HepG2 (cell line): ENCODE data around the gene GNG10. TPM values are rescaled to one million over a fixed set of nuclear protein-coding genes. Genes with fewer than 3 reads are reported as not detected.

Experiments used
- CBX2 ChIP-seq, 2 experiments: fragments of 200-600 bp in 1 of 2; sonication (generic); formaldehyde crosslinking in 1 of 2; IDR thresholded peaks; 2 replicates each; pipeline versions ENCODE4 v1.7.0 to v1.8.1; 2018 to 2022; ENCODE audit warnings: low read depth in 2 of 2, low read length in 1 of 2, mild to moderate bottlenecking in 1 of 2, missing genetic modification reagents in 1 of 2
- FOXA3 ChIP-seq: IDR thresholded peaks from 2 replicates; pipeline ENCODE4 v1.6.1; 2016; ENCODE audit warnings: missing genetic modification reagents, missing compliant biosample characterization
- GATAD2A ChIP-seq: IDR thresholded peaks from 2 replicates; pipeline ENCODE4 v1.6.1; 2016
- HDAC2 ChIP-seq: sonication (generic); formaldehyde crosslinking; IDR thresholded peaks from 2 replicates; pipeline ENCODE4 v1.4.0; 2020; ENCODE audit warnings: missing genetic modification reagents
- HNRNPLL ChIP-seq: fragments of 200-400 bp; formaldehyde crosslinking; IDR thresholded peaks from 2 replicates; pipeline ENCODE4 v1.6.1; 2017; ENCODE audit warnings: mild to moderate bottlenecking, low read depth, low read length; ENCODE audit not compliant: poor library complexity, severe bottlenecking
- ISX ChIP-seq: sonication (generic); formaldehyde crosslinking; conservative IDR thresholded peaks from 2 replicates; pipeline ENCODE4 v1.5.0; 2020; ENCODE audit warnings: missing genetic modification reagents
- JUND ChIP-seq: sonication (generic); formaldehyde crosslinking; IDR thresholded peaks from 2 replicates; pipeline ENCODE4 v1.8.0; 2022; ENCODE audit warnings: mild to moderate bottlenecking, missing genetic modification reagents
- MXD1 ChIP-seq: sonication (generic); formaldehyde crosslinking; IDR thresholded peaks from 2 replicates; pipeline ENCODE4 v1.4.0; 2020; ENCODE audit warnings: mild to moderate bottlenecking, missing genetic modification reagents
- NBN ChIP-seq: fragments of 450-650 bp; conservative IDR thresholded peaks from 2 replicates; pipeline ENCODE4 v1.6.1; 2017
- SRF ChIP-seq: IDR thresholded peaks from 2 replicates; pipeline ENCODE4 v1.6.1; 2011; ENCODE audit warnings: mild to moderate bottlenecking, low read depth, low read length, moderate library complexity
- TOE1 ChIP-seq: sonication (generic); formaldehyde crosslinking; IDR thresholded peaks from 2 replicates; pipeline ENCODE4 v1.4.0; 2020; ENCODE audit warnings: mild to moderate bottlenecking, missing genetic modification reagents
- ZBTB20 ChIP-seq: sonication (generic); formaldehyde crosslinking; IDR thresholded peaks from 2 replicates; pipeline ENCODE4 v1.8.1; 2023; ENCODE audit warnings: missing genetic modification reagents, low read depth, mild to moderate bottlenecking, borderline replicate concordance
- ZNF136 ChIP-seq: sonication (generic); formaldehyde crosslinking; IDR thresholded peaks from 2 replicates; pipeline ENCODE4 v1.8.1; 2022; ENCODE audit warnings: low read depth, mild to moderate bottlenecking, moderate library complexity, missing genetic modification reagents
- ZNF205 ChIP-seq: IDR thresholded peaks from 2 replicates; pipeline ENCODE4 v1.6.1; 2018; ENCODE audit warnings: missing biosample characterization, missing genetic modification reagents
- ZNF24 ChIP-seq: fragments of 450-650 bp; IDR thresholded peaks from 2 replicates; pipeline ENCODE4 v1.6.1; 2017; ENCODE audit warnings: antibody characterized with exemption, mild to moderate bottlenecking
- ZNF251 ChIP-seq: sonication (generic); formaldehyde crosslinking; IDR thresholded peaks from 2 replicates; pipeline ENCODE4 v1.9.0; 2021; ENCODE audit warnings: mild to moderate bottlenecking, missing genetic modification reagents
- ZNF431 ChIP-seq: sonication (generic); formaldehyde crosslinking; IDR thresholded peaks from 2 replicates; pipeline ENCODE4 v1.9.0; 2022; ENCODE audit warnings: missing genetic modification reagents, low read depth, mild to moderate bottlenecking, borderline replicate concordance
- ZNF512 ChIP-seq: sonication (generic); formaldehyde crosslinking; IDR thresholded peaks from 2 replicates; pipeline ENCODE4 v1.4.0; 2020; ENCODE audit warnings: mild to moderate bottlenecking, missing genetic modification reagents
- ZNF546 ChIP-seq: sonication (generic); formaldehyde crosslinking; conservative IDR thresholded peaks from 2 replicates; pipeline ENCODE4 v1.8.1; 2023; ENCODE audit warnings: mild to moderate bottlenecking, missing genetic modification reagents
- ZNF710 ChIP-seq: sonication (generic); formaldehyde crosslinking; IDR thresholded peaks from 2 replicates; pipeline ENCODE4 v1.5.0; 2020; ENCODE audit warnings: mild to moderate bottlenecking, missing genetic modification reagents, borderline replicate concordance
- ZNF788 ChIP-seq: sonication (generic); formaldehyde crosslinking; IDR thresholded peaks from 2 replicates; pipeline ENCODE4 v1.5.0; 2020; ENCODE audit warnings: mild to moderate bottlenecking, missing genetic modification reagents, borderline replicate concordance
- polyA plus RNA-seq, 8 experiments: library from polyadenylated mRNA; depleted of rRNA in 3 of 8; stranded (reverse) in 7 of 8; unstranded in 1 of 8; fragments of >200 nt; fragmentation: Illumina TruSeq in 4 of 8; extraction: Trizol in 4 of 8; gene quantifications; 2 replicates each; pipeline versions ENCODE4 v1.2.1 to v1.2.3, GENCODE V29; 2011 to 2016; ENCODE audit warnings: low read depth in 4 of 8, missing spikeins in 1 of 8, mixed read lengths in 1 of 8; ENCODE audit not compliant: insufficient read depth in 1 of 8
- total RNA-seq, 5 experiments: library from RNA; depleted of rRNA; stranded (reverse); fragments of >200 nt; fragmentation: Illumina TruSeq; extraction: Trizol; gene quantifications; 2 replicates each; pipeline ENCODE4 v1.2.3, GENCODE V29; 2016; ENCODE audit warnings: low read depth in 1 of 5
- TF ChIP-seq, protein P1 (sequence below): sonication (generic); formaldehyde crosslinking; IDR thresholded peaks from 2 replicates; pipeline ENCODE4 v1.8.0; 2022; ENCODE audit warnings: missing genetic modification reagents, mild to moderate bottlenecking, moderate library complexity, borderline replicate concordance
- TF ChIP-seq, protein P2 (sequence below): sonication (generic); formaldehyde crosslinking; IDR thresholded peaks from 2 replicates; pipeline ENCODE4 v1.4.0; 2020; ENCODE audit warnings: missing genetic modification reagents

Gene GNG10
- total and polyA plus RNA-seq, 2 of the 13 experiments (the other 11 are each of a cell fraction or from before 2014, with no cell fraction given), result 29.8 to 32.4 TPM

GRCh38 chr9:111630964-111631213 lies 30.5 kb upstream of the GNG10 start (continued):
- TF ChIP-seq CBX2 (IDR thresholded peaks at IDR 0.05; ENCODE audit: low read depth, low read length), result no peak; the same call in 1 of the 2 replicates
- no peak for TF ChIP-seq CBX2 (CRISPR knock-in tag; IDR thresholded peaks at IDR 0.05; ENCODE audit: low read depth)
- TF ChIP-seq ZNF788 (CRISPR knock-in tag), result peak; percentile 93
- TF ChIP-seq ZNF546 (CRISPR knock-in tag), result no peak
- peak; percentile 76; the same call in 1 of the 2 replicates for TF ChIP-seq ZNF710 (CRISPR knock-in tag)
- no peak for TF ChIP-seq ZNF251 (CRISPR knock-in tag)
- TF ChIP-seq HDAC2 (CRISPR knock-in tag), result peak; percentile 93
- peak; percentile 83 for TF ChIP-seq GATAD2A (CRISPR knock-in tag)
- peak; percentile 41; the same call in 1 of the 2 replicates for TF ChIP-seq SRF
- no peak for TF ChIP-seq HNRNPLL
- TF ChIP-seq FOXA3 (CRISPR knock-in tag), result peak; percentile 71; the same call in 1 of the 2 replicates
- TF ChIP-seq ZNF512, result no peak
- peak; percentile 48; the same call in 1 of the 2 replicates for TF ChIP-seq JUND
- 0 out of 2 replicates have a peak, but pooled peaks have one; percentile 33 for TF ChIP-seq ZNF431 (CRISPR knock-in tag)
- no peak for TF ChIP-seq ISX (CRISPR knock-in tag)
- TF ChIP-seq ZNF24, result 0 out of 2 replicates have a peak, but pooled peaks have one; percentile 10
- TF ChIP-seq, protein P1, sequence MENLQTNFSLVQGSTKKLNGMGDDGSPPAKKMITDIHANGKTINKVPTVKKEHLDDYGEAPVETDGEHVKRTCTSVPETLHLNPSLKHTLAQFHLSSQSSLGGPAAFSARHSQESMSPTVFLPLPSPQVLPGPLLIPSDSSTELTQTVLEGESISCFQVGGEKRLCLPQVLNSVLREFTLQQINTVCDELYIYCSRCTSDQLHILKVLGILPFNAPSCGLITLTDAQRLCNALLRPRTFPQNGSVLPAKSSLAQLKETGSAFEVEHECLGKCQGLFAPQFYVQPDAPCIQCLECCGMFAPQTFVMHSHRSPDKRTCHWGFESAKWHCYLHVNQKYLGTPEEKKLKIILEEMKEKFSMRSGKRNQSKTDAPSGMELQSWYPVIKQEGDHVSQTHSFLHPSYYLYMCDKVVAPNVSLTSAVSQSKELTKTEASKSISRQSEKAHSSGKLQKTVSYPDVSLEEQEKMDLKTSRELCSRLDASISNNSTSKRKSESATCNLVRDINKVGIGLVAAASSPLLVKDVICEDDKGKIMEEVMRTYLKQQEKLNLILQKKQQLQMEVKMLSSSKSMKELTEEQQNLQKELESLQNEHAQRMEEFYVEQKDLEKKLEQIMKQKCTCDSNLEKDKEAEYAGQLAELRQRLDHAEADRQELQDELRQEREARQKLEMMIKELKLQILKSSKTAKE (CRISPR knock-in tag), result 0 out of 2 replicates have a peak, but pooled peaks have one; percentile 50
- no peak for TF ChIP-seq NBN
- TF ChIP-seq ZNF205, result peak; percentile 97
- TF ChIP-seq TOE1 (CRISPR knock-in tag), result 0 out of 2 replicates have a peak, but pooled peaks have one; percentile 74
- TF ChIP-seq, protein P2, sequence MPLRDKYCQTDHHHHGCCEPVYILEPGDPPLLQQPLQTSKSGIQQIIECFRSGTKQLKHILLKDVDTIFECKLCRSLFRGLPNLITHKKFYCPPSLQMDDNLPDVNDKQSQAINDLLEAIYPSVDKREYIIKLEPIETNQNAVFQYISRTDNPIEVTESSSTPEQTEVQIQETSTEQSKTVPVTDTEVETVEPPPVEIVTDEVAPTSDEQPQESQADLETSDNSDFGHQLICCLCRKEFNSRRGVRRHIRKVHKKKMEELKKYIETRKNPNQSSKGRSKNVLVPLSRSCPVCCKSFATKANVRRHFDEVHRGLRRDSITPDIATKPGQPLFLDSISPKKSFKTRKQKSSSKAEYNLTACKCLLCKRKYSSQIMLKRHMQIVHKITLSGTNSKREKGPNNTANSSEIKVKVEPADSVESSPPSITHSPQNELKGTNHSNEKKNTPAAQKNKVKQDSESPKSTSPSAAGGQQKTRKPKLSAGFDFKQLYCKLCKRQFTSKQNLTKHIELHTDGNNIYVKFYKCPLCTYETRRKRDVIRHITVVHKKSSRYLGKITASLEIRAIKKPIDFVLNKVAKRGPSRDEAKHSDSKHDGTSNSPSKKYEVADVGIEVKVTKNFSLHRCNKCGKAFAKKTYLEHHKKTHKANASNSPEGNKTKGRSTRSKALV (CRISPR knock-in tag), result peak; percentile 83
- TF ChIP-seq MXD1, result 0 out of 2 replicates have a peak, but pooled peaks have one; percentile 49
- TF ChIP-seq ZNF136 (CRISPR knock-in tag), result 0 out of 2 replicates have a peak, but pooled peaks have one; percentile 57
- TF ChIP-seq ZBTB20, result no peak
